ENCODE results near the gene ASIC2. TPM values are rescaled to one million over a fixed set of nuclear protein-coding genes. Genes with fewer than 3 reads are reported as not detected.

ASIC2 gene
- total and polyA plus RNA-seq, 2 donors (not counting 1 experiment from before 2014, with no cell fraction given), result not detected

DNA sequence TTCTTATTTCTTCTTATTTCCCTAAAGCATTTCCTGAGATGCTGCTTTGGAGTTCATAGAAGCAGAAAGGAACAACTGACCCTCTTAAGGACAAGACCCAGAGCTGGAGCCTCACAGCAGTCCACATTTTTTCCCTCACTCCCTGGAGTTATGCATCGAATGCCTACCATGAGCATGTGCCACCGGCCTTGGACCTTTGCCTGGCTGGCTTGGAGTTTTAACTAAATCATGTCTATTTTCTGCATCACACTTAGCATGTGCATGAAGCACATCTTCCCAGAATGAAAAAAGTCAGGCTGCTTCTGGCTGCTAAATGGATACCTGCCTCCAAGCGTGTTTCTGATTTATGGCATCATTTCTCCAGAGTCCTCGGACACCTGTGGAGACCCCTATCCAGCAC lies 196.9 kb downstream of the ASIC2 start:
- H3K9me3 Mint-ChIP-seq (ENCODE audit: insufficient read depth), result no peaks in the 10 kb centered on the region
- no peaks in the 10 kb centered on the region for H3K4me1 Mint-ChIP-seq
- H3K27me3 ChIP-seq (replicated peaks in 1 of 4; ENCODE audit: control extremely low read depth in 1 of 4, control insufficient read depth in 3 of 4, insufficient read depth in 4 of 4, low read length in 3 of 4), result no peaks in the 10 kb centered on the region
- ChIA-PET POLR2A (no interaction called here), CTCF (no interaction called here)
- no peak overlapping the region for H3K27ac ChIP-seq (ENCODE audit: low read length in 2 of 2)
- intact Hi-C loops (cut with micrococcal nuclease), result no loop called here
- peaks cover 14% of the 10 kb centered on the region for H3K27me3 Mint-ChIP-seq
- TF ChIP-seq EZH2 (IDR thresholded peaks at IDR 0.05; ENCODE audit: borderline replicate concordance, insufficient read depth, low read depth, low read length, poor library complexity, severe bottlenecking), result no peak
- TF ChIP-seq, protein P1, sequence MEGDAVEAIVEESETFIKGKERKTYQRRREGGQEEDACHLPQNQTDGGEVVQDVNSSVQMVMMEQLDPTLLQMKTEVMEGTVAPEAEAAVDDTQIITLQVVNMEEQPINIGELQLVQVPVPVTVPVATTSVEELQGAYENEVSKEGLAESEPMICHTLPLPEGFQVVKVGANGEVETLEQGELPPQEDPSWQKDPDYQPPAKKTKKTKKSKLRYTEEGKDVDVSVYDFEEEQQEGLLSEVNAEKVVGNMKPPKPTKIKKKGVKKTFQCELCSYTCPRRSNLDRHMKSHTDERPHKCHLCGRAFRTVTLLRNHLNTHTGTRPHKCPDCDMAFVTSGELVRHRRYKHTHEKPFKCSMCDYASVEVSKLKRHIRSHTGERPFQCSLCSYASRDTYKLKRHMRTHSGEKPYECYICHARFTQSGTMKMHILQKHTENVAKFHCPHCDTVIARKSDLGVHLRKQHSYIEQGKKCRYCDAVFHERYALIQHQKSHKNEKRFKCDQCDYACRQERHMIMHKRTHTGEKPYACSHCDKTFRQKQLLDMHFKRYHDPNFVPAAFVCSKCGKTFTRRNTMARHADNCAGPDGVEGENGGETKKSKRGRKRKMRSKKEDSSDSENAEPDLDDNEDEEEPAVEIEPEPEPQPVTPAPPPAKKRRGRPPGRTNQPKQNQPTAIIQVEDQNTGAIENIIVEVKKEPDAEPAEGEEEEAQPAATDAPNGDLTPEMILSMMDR (IDR thresholded peaks at IDR 0.05), result no peak
- no peak overlapping the region for H3K4me2 ChIP-seq (replicated peaks; ENCODE audit: low read depth, low read length, poor library complexity, severe bottlenecking)
- H2AFZ ChIP-seq (ENCODE audit: insufficient read depth, low read depth, low read length, poor library complexity, severe bottlenecking), result no peak overlapping the region
- WGBS (ENCODE audit: insufficient coverage), result 75% methylated on average over 4 of the region's 4 CpGs
- H3K36me3 ChIP-seq (replicated peaks in 1 of 2; ENCODE audit: control extremely low read depth in 1 of 2, control insufficient read depth in 1 of 2, extremely low read depth in 1 of 2, insufficient read depth in 2 of 2, low read length in 1 of 2), result no peaks in the 10 kb centered on the region
- H3K4me1 ChIP-seq (ENCODE audit: control insufficient read depth in 2 of 2, insufficient read depth in 2 of 2, low read length in 2 of 2), result no peaks in the 10 kb centered on the region
- peaks cover 0 to 6% (median 0%) of the 10 kb centered on the region in 3 donors for H3K9me3 ChIP-seq (ENCODE audit: control extremely low read depth in 1 of 3, control insufficient read depth in 2 of 3, insufficient read depth in 1 of 3, low read length in 2 of 3)
- no peak overlapping the region for H3K4me3 ChIP-seq (ENCODE audit: control extremely low read depth in 1 of 5, extremely low read depth in 1 of 5, insufficient read depth in 1 of 5, low read depth in 2 of 5, low read length in 4 of 5)
- no peak for ATAC-seq (ENCODE audit: low read depth)
- no peak overlapping the region for H3K4me3 Mint-ChIP-seq
- DNase-seq, result no peak
- no peaks in the 10 kb centered on the region for H3K79me2 ChIP-seq (ENCODE audit: control insufficient read depth, insufficient read depth, low read length)
- H3K27ac Mint-ChIP-seq, result no peak overlapping the region
- no peak overlapping the region for H3K9ac ChIP-seq (ENCODE audit: low read length)
- no peaks in the 10 kb centered on the region for H4K20me1 ChIP-seq (ENCODE audit: control insufficient read depth, insufficient read depth, low read length, poor library complexity, severe bottlenecking)

DNA sequence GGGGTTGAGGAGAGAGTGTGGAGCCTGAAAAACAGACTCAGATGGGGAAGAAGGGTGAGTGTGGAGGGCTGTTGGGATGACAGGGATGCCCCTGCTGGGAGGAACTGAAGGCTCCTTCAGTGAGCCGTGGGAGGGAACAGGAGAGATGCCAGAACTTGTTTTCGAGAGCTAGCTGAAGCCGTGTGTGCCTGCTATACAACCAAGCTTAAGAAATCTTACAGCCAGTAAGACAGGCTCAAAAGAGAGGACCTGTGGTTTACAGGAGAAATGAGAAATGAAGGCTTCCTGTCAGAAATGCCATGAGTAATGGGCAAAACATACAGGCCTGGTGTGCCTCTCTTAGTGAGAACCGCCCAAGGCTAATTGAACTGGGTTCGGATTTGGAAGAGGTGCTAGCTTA lies 201.8 kb downstream of the ASIC2 start:
- POLR2A ChIA-PET, result no interaction called here
- WGBS (ENCODE audit: insufficient coverage), result 76% methylated on average over 3 of the region's 5 CpGs
- CTCF ChIA-PET, result no interaction called here

More for the DNA sequence above, 201.8 kb downstream of the ASIC2 start:
- Histone ChIP-seq H3K27ac (ENCODE audit: low read length in 2 of 2) (no peak overlapping the region), H3K79me2 (ENCODE audit: control insufficient read depth, insufficient read depth, low read length) (no peaks in the 10 kb centered on the region), H3K4me3 (ENCODE audit: control extremely low read depth in 1 of 5, extremely low read depth in 1 of 5, insufficient read depth in 1 of 5, low read depth in 2 of 5, low read length in 4 of 5) (no peak overlapping the region), H3K9me3 (ENCODE audit: control extremely low read depth in 1 of 3, control insufficient read depth in 2 of 3, insufficient read depth in 1 of 3, low read length in 2 of 3) (no peaks in the 10 kb centered on the region), H4K20me1 (ENCODE audit: control insufficient read depth, insufficient read depth, low read length, poor library complexity, severe bottlenecking) (no peaks in the 10 kb centered on the region), H3K27me3 (replicated peaks in 1 of 4; ENCODE audit: control extremely low read depth in 1 of 4, control insufficient read depth in 3 of 4, insufficient read depth in 4 of 4, low read length in 3 of 4) (no peaks in the 10 kb centered on the region), H3K9ac (ENCODE audit: low read length) (no peak overlapping the region), H3K4me2 (replicated peaks; ENCODE audit: low read depth, low read length, poor library complexity, severe bottlenecking) (no peak overlapping the region), H3K36me3 (replicated peaks in 1 of 2; ENCODE audit: control extremely low read depth in 1 of 2, control insufficient read depth in 1 of 2, extremely low read depth in 1 of 2, insufficient read depth in 2 of 2, low read length in 1 of 2) (no peaks in the 10 kb centered on the region), H3K4me1 (ENCODE audit: control insufficient read depth in 2 of 2, insufficient read depth in 2 of 2, low read length in 2 of 2) (no peaks in the 10 kb centered on the region), H2AFZ (ENCODE audit: insufficient read depth, low read depth, low read length, poor library complexity, severe bottlenecking) (no peak overlapping the region)
- Mint-ChIP-seq H3K27ac (no peak overlapping the region), H3K9me3 (ENCODE audit: insufficient read depth) (no peaks in the 10 kb centered on the region), H3K4me1 (no peaks in the 10 kb centered on the region), H3K27me3 (peaks cover 24% of the 10 kb centered on the region), H3K4me3 (no peak overlapping the region)
- ATAC-seq (ENCODE audit: low read depth) (no peak), DNase-seq (no peak)
- intact Hi-C loops (cut with micrococcal nuclease), result no loop called here
- TF ChIP-seq, protein P1 (IDR thresholded peaks at IDR 0.05), result no peak
- TF ChIP-seq EZH2 (IDR thresholded peaks at IDR 0.05; ENCODE audit: borderline replicate concordance, insufficient read depth, low read depth, low read length, poor library complexity, severe bottlenecking), result no peak
